Measurements from ENCODE around the gene TP53I11. TPM values are rescaled to one million over a fixed set of nuclear protein-coding genes. Genes with fewer than 3 reads are reported as not detected.

TP53I11 gene
- total and polyA plus RNA-seq, 8 donors, result 45.7 to 95.5 (median 58.2) TPM

DNA sequence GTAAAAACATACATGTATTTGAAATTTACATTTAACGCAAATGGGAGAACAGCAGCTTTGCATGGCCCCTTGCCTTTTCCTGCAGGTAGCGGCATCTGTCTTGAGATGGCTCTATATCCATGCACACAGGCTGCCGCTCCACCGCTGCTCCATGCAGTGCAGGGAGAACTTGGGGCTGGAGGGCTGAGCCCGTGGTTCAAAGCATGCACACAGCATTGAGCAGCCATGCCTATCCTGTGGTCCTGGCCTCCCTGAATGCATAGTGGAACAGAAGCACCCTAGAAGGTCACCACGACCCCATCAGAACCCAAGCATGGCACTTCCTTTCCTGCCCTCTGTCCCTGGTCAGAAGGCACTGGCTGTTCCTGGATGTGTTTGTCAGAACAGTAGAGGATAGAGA is 35.0 kb upstream of the TP53I11 start:
- peaks cover 0 to 2% of the 10 kb centered on the region in 2 donors for H3K4me1 ChIP-seq
- H3K4me3 ChIP-seq, result no peak overlapping the region
- no peaks in the 10 kb centered on the region for H3K27me3 ChIP-seq
- H3K36me3 ChIP-seq, result no peaks in the 10 kb centered on the region
- TF ChIP-seq, protein P1, sequence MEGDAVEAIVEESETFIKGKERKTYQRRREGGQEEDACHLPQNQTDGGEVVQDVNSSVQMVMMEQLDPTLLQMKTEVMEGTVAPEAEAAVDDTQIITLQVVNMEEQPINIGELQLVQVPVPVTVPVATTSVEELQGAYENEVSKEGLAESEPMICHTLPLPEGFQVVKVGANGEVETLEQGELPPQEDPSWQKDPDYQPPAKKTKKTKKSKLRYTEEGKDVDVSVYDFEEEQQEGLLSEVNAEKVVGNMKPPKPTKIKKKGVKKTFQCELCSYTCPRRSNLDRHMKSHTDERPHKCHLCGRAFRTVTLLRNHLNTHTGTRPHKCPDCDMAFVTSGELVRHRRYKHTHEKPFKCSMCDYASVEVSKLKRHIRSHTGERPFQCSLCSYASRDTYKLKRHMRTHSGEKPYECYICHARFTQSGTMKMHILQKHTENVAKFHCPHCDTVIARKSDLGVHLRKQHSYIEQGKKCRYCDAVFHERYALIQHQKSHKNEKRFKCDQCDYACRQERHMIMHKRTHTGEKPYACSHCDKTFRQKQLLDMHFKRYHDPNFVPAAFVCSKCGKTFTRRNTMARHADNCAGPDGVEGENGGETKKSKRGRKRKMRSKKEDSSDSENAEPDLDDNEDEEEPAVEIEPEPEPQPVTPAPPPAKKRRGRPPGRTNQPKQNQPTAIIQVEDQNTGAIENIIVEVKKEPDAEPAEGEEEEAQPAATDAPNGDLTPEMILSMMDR (IDR thresholded peaks at IDR 0.05), result no peak
- peak in 1 of 4 donors; percentile 55 for DNase-seq
- H3K27ac ChIP-seq, result no peak overlapping the region
- intact Hi-C loops (cut with DNase I), result no loop called here
- no peaks in the 10 kb centered on the region for H3K9me3 ChIP-seq
- no peak for ATAC-seq

DNA sequence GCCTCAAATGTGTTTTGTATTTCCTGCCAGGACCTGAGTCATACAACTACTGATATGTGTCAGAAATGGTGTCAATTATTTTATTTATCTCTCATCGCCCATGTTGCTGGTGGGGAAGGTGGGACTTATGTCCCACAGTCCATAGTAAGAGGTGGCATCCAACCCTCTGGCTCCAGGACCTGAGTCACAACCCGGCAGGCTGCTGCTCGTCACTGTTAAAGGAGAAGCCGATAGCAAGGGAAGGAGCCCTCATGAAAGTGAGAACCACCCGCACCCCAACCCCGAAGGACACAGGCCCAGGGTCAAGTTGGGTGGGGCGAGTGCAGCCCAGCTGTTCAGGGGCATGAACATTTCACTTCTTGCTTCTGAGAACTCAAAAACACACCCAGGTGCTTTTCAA is 33.1 kb upstream of the TP53I11 start:
- no peak overlapping the region for H3K27ac ChIP-seq
- ATAC-seq (no peak), DNase-seq (peak in 1 of 4 donors; percentile 38)
- H3K27me3 ChIP-seq, result no peaks in the 10 kb centered on the region
- no peak overlapping the region for H3K4me3 ChIP-seq
- TF ChIP-seq, protein P1 (IDR thresholded peaks at IDR 0.05), result no peak
- H3K4me1 ChIP-seq, result peaks cover 18 to 22% of the 10 kb centered on the region in 2 donors
- no peaks in the 10 kb centered on the region for H3K36me3 ChIP-seq
- no peaks in the 10 kb centered on the region for H3K9me3 ChIP-seq
- intact Hi-C loops (cut with DNase I), result no loop called here

DNA sequence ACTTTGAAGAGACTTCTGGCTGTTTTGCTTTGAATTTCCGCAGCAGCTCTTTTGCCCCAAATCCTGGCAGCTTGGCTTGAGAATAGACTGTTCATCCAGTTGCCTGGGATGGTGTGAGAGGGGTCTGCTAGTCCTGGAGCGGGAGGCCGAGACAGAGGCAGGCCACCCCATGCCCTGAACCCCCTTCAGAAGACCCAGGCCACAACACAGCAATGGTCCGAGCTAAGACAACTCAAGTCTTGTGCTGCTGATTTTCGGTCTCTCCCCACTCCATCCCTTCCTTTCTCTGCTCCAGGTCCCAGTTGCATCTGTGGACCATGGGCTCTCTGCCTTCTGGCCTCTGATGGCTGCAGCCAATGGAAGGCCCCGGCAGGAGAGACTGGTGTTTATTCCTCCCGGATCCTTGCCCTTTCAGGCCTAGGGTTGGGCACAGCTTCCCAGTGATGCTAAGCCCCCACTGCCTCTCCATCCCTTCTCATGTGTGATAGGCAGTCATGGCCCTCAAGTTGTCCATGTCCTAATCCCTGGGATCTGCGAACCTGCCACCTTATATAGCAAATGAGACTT is 31.9 kb upstream of the TP53I11 start:
- Histone ChIP-seq H3K36me3 (no peaks in the 10 kb centered on the region), H3K9me3 (no peaks in the 10 kb centered on the region), H3K27me3 (no peaks in the 10 kb centered on the region), H3K4me1 (peaks cover 28 to 34% of the 10 kb centered on the region in 2 donors), H3K4me3 (no peak overlapping the region), H3K27ac (no peak overlapping the region)
- TF ChIP-seq, protein P1 (IDR thresholded peaks at IDR 0.05), result no peak
- intact Hi-C loops (cut with DNase I), result no loop called here
- no peak for ATAC-seq
- DNase-seq, result peak in 1 of 4 donors; percentile 33

DNA sequence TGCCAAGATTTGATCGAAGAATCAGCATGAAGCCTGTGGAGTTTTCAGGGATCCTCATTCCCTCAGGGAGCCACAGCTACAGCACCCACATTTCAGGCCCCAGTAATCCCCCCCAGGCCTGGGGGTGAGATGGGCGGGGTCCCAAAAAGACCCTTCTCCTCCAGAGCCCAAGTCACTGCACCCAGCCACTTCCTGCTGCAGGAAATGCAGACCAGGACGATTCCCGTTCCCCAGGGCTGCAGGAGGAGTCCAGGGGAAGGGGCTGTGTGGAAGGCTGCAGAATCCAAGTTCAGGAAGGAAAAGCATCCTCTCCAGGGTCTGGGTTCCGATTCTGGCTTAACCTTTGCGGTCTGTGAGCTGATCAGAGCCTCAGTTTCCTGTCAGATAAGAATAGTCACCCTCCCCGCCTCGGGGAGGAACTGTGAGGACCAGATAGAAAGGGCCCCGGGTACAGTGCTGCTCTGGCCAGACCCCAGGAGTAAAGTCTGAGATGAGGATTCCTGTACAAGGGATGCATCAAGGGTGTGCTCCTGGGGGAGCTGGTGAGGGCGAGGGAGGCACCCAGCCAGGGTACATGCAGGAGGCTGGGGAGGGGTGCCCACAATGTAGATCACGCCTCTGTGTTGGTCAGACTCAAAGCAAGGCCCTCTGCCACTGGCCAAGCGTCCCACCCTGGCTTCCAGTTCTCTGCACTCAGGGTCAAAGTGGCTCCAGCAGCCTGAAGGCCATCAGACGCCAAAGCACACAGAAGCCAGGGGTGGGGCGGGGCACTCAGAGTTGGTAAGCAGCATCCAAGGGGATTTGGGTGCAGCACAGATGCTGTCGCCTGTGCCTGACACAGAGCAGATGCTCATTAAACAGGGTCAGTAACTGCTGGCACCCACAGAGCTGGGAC is 30.1 kb upstream of the TP53I11 start:
- ATAC-seq (no peak), DNase-seq (peak in 1 of 4 donors; percentile 51)
- TF ChIP-seq, protein P1 (IDR thresholded peaks at IDR 0.05), result no peak
- H3K36me3 ChIP-seq, result no peaks in the 10 kb centered on the region
- H3K4me1 ChIP-seq, result peaks cover 32 to 41% of the 10 kb centered on the region in 2 donors
- H3K4me3 ChIP-seq, result no peak overlapping the region
- peak overlapping the region; percentile 48 to 60 for H3K27ac ChIP-seq
- no peaks in the 10 kb centered on the region for H3K9me3 ChIP-seq
- intact Hi-C loops (cut with DNase I), result no loop called here
- H3K27me3 ChIP-seq, result no peaks in the 10 kb centered on the region
